Measurements from ENCODE around the gene RDX.

The RDX gene

DNA sequence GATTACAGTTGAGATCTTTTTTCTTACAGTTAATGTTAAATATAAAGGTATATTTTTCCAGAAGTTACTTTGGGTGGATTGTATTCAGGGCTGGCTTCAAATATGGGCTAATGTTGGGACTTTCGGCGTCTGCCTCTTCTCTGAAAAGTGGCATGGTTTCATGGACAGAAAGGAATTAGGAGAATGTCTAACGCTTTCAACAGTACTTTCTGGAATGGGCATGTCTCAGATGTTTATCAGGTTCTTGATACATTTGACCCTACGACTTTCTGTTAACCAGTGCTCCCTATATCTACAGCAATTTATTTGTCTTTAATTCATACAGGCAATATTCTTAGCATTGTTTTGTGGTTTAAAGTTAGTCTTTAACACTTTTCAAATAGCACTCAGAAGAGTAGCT, 169.5 kb downstream of the RDX start:
- Histone ChIP-seq H3K4me3 (ENCODE audit: insufficient read depth, low read length, poor library complexity, severe bottlenecking) (no peak overlapping the region), H3K79me2 (ENCODE audit: insufficient read depth, low read length) (no peaks in the 10 kb centered on the region), H2AFZ (ENCODE audit: low read depth, low read length, severe bottlenecking) (no peak overlapping the region), H4K20me1 (ENCODE audit: low read depth, low read length) (no peaks in the 10 kb centered on the region), H3K4me2 (ENCODE audit: low read depth, low read length, poor library complexity, severe bottlenecking) (no peak overlapping the region), H3K9ac (ENCODE audit: low read length) (no peak overlapping the region), H3K27ac (ENCODE audit: low read depth, low read length) (no peak overlapping the region), H3K27me3 (ENCODE audit: low read length) (no peaks in the 10 kb centered on the region), H3K36me3 (ENCODE audit: low read length) (no peaks in the 10 kb centered on the region), H3F3A (ENCODE audit: insufficient read depth) (no peaks in the 10 kb centered on the region), H3K9me2 (replicated peaks; ENCODE audit: insufficient read depth, low read length) (no peaks in the 10 kb centered on the region), H3K9me3 (ENCODE audit: insufficient read depth, low read length) (no peaks in the 10 kb centered on the region)
- no peak for TF ChIP-seq EZH2phosphoT487 (conservative IDR thresholded peaks at IDR 0.05; ENCODE audit: low read length)
- TF ChIP-seq, protein P1, sequence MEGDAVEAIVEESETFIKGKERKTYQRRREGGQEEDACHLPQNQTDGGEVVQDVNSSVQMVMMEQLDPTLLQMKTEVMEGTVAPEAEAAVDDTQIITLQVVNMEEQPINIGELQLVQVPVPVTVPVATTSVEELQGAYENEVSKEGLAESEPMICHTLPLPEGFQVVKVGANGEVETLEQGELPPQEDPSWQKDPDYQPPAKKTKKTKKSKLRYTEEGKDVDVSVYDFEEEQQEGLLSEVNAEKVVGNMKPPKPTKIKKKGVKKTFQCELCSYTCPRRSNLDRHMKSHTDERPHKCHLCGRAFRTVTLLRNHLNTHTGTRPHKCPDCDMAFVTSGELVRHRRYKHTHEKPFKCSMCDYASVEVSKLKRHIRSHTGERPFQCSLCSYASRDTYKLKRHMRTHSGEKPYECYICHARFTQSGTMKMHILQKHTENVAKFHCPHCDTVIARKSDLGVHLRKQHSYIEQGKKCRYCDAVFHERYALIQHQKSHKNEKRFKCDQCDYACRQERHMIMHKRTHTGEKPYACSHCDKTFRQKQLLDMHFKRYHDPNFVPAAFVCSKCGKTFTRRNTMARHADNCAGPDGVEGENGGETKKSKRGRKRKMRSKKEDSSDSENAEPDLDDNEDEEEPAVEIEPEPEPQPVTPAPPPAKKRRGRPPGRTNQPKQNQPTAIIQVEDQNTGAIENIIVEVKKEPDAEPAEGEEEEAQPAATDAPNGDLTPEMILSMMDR (IDR thresholded peaks at IDR 0.05; ENCODE audit: insufficient read depth, low read length, poor library complexity, severe bottlenecking) = no peak

DNA sequence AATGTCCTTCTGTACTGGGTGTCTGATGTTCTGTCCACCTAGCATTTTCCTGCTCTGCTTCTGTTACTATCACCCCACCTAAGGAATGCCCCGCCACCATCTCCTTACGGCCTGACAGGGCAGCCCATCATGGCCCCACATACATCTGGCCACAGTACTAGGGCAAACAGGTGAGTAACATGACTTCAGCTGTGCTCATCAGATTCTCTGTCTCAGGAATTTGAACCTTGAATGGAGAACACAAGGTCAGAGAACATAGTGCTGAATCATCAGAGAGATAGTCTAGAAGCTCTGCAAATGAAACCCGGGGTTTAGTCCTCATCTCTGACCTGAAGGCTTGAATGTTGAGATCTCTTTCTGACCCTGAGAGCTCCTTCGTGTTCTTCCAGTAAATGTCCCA, 170.8 kb downstream of the RDX start:
- Histone ChIP-seq H4K20me1 (ENCODE audit: low read depth, low read length) (no peaks in the 10 kb centered on the region), H3F3A (ENCODE audit: insufficient read depth) (no peaks in the 10 kb centered on the region), H3K27me3 (ENCODE audit: low read length) (no peaks in the 10 kb centered on the region), H3K9me3 (ENCODE audit: insufficient read depth, low read length) (no peaks in the 10 kb centered on the region), H3K36me3 (ENCODE audit: low read length) (no peaks in the 10 kb centered on the region), H3K9ac (ENCODE audit: low read length) (no peak overlapping the region), H3K4me3 (ENCODE audit: insufficient read depth, low read length, poor library complexity, severe bottlenecking) (no peak overlapping the region), H3K4me2 (ENCODE audit: low read depth, low read length, poor library complexity, severe bottlenecking) (no peak overlapping the region), H3K9me2 (replicated peaks; ENCODE audit: insufficient read depth, low read length) (no peaks in the 10 kb centered on the region), H3K79me2 (ENCODE audit: insufficient read depth, low read length) (no peaks in the 10 kb centered on the region), H3K27ac (ENCODE audit: low read depth, low read length) (no peak overlapping the region), H2AFZ (ENCODE audit: low read depth, low read length, severe bottlenecking) (no peak overlapping the region)
- TF ChIP-seq EZH2phosphoT487 (conservative IDR thresholded peaks at IDR 0.05; ENCODE audit: low read length) = no peak
- TF ChIP-seq, protein P1 (IDR thresholded peaks at IDR 0.05; ENCODE audit: insufficient read depth, low read length, poor library complexity, severe bottlenecking) = no peak

Data from SU-DHL-6 (cell line).